Breast epithelium (tissue), 4 donors: ENCODE measurements around the gene MGAT1. TPM values are rescaled to one million over a fixed set of nuclear protein-coding genes. Genes with fewer than 3 reads are reported as not detected.

Source experiments
- DNase-seq, 2 donors: peaks; one replicate each; pipeline ENCODE4 v3.0.0-alpha.2; 2019; ENCODE audit warnings: low spot score in 2 of 2
- H3K27ac ChIP-seq, 2 donors: fragments of 200-600 bp; sonication (generic) in 1 of 2; one replicate each; pipeline ENCODE4 v1.5.1; 2016 to 2019; ENCODE audit warnings: mild to moderate bottlenecking in 1 of 2
- H3K27me3 ChIP-seq, 2 donors: fragments of 200-600 bp; sonication (generic) in 1 of 2; one replicate each; pipeline versions ENCODE4 v1.5.1 to v1.6.0; 2017 to 2019; ENCODE audit warnings: control low read depth in 1 of 2, mild to moderate bottlenecking in 1 of 2
- H3K36me3 ChIP-seq: fragments of 200-600 bp; one replicate; pipeline ENCODE4 v1.5.1; 2019
- H3K4me1 ChIP-seq, 2 donors: fragments of 200-600 bp; sonication (generic); one replicate each; pipeline ENCODE4 v1.5.1; 2016 to 2019; ENCODE audit warnings: control low read depth in 1 of 2
- H3K4me3 ChIP-seq, 3 donors: fragments of 200-600 bp; sonication (generic); 1 replicate in 2 of 3; 2 replicates in 1 of 3; pipeline ENCODE4 v1.5.1; 2016 to 2019; ENCODE audit warnings: mild to moderate bottlenecking in 3 of 3, moderate library complexity in 2 of 3
- H3K9me3 ChIP-seq, 2 donors: fragments of 200-600 bp; sonication (generic) in 1 of 2; one replicate each; pipeline ENCODE4 v1.5.1; 2016 to 2019; ENCODE audit warnings: control low read depth in 1 of 2
- POLR2A ChIP-seq: fragments of 450-650 bp; IDR thresholded peaks from one replicate; pipeline ENCODE4 v1.6.1; 2016; ENCODE audit warnings: antibody characterized with exemption, mild to moderate bottlenecking, moderate library complexity
- POLR2AphosphoS5 ChIP-seq, 3 donors: sonication (generic); formaldehyde crosslinking; IDR thresholded peaks; one replicate each; pipeline ENCODE4 v1.6.1; 2017; ENCODE audit warnings: antibody characterized with exemption in 3 of 3
- intact Hi-C: fragments of 100-400 bp; cut with DNase I; formaldehyde crosslinking; loops from one replicate; pipeline ENCODE4 v1.15.1; 2023; ENCODE audit warnings: low total_unique reads
- total RNA-seq, 3 donors: library from RNA; depleted of rRNA; stranded (reverse); fragments of >200 nt; gene quantifications; one replicate each; pipeline ENCODE4 v1.1.0, GENCODE V29; 2016
- TF ChIP-seq, protein P1 (sequence below), 3 donors: fragments of 450-650 bp; IDR thresholded peaks; one replicate each; pipeline ENCODE4 v1.5.1; 2016 to 2017; ENCODE audit warnings: antibody characterized with exemption in 3 of 3, mild to moderate bottlenecking in 3 of 3, moderate library complexity in 3 of 3

The MGAT1 gene
- total RNA-seq, 3 donors from 2014 or later, result 127 to 236 (median 163) TPM

DNA sequence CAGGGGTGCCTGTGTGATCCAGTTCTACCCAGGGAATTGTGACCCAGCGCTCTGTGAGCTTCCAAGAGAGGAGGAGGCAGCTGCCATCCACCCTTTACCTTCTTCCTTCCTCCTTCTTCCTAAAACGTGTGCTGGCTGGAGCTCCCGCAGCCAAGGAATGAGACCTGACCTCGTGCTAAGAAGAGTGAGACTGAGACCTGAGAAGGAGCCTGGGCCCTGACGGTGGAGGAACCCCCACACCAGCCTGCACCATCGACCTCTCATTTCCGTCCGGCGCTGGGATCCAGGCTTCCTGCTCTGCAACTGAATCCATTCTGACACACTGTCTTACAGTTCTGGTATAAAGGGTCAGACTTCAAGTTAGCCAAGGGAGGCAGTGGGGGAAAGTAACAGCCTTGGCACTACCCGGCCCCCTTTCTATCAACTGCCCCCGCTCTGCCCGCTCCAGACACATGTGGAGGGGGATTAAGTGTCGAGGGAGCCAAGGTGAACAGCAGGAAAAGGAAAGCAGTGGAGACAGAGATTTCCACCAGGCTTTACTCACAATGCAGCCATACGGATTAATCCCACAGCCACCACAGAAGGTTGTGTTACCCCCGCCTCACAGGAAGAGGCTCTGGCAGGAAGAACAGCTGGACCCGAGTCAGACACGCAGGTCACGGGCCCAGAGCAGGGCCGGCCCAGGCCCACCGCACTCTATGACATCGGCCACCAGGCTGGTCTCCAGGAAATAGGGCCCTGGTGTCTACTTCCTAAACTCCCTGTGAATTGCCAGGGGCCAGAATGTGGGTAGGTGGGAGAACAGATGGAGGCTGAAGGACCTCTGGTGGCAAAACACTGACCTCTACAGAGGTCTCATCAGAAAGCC, 15.8 kb downstream of the MGAT1 start:
- Histone ChIP-seq H3K27ac (peak overlapping the region; percentile 79 to 92), H3K36me3 (no peaks in the 10 kb centered on the region), H3K27me3 (no peaks in the 10 kb centered on the region), H3K4me3 (no peak overlapping the region), H3K9me3 (no peaks in the 10 kb centered on the region), H3K4me1 (peaks cover 20 to 23% of the 10 kb centered on the region in 2 donors)
- DNase-seq, result no peak
- TF ChIP-seq POLR2AphosphoS5 (IDR thresholded peaks at IDR 0.05), result no peak
- TF ChIP-seq, protein P1, sequence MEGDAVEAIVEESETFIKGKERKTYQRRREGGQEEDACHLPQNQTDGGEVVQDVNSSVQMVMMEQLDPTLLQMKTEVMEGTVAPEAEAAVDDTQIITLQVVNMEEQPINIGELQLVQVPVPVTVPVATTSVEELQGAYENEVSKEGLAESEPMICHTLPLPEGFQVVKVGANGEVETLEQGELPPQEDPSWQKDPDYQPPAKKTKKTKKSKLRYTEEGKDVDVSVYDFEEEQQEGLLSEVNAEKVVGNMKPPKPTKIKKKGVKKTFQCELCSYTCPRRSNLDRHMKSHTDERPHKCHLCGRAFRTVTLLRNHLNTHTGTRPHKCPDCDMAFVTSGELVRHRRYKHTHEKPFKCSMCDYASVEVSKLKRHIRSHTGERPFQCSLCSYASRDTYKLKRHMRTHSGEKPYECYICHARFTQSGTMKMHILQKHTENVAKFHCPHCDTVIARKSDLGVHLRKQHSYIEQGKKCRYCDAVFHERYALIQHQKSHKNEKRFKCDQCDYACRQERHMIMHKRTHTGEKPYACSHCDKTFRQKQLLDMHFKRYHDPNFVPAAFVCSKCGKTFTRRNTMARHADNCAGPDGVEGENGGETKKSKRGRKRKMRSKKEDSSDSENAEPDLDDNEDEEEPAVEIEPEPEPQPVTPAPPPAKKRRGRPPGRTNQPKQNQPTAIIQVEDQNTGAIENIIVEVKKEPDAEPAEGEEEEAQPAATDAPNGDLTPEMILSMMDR (IDR thresholded peaks at IDR 0.05), result no peak
- intact Hi-C loops, result loop anchor here (10.0 kb wide), 1 partner anchor 78 kb away; the partner anchor contains the start of gene ZFP62

DNA sequence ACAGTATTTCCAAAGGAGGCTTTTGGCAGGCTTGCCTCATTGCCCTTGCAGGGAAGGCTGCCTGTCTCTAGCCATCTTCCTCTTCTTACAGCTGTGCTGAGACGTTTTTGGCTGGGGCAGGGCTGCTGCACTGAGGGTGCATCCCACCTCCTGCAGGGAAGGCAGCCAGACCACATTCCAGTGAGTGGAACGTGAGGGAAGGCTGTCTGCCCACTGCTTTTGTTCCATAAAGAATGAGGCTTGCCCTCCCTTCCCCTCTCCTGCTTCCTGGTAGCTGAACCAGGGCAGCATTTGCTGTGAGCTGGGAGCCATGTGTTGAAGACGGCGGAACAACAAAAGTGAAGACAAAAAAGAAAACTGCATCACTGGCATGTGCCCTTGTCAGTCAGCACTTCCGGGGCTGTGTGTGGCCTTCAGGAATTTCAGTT, 16.8 kb downstream of the MGAT1 start:
- DNase-seq, result peak in 1 of 2 donors; percentile 74
- Histone ChIP-seq H3K27me3 (no peaks in the 10 kb centered on the region), H3K36me3 (no peaks in the 10 kb centered on the region), H3K9me3 (no peaks in the 10 kb centered on the region), H3K4me3 (peak overlapping the region in 2 of 3 donors; percentile 9 to 32), H3K4me1 (peaks cover 20 to 23% of the 10 kb centered on the region in 2 donors), H3K27ac (peak overlapping the region; percentile 79 to 92)
- TF ChIP-seq, protein P1 (IDR thresholded peaks at IDR 0.05), result no peak
- TF ChIP-seq POLR2A (no peak), POLR2AphosphoS5 (IDR thresholded peaks at IDR 0.05) (peak in 1 of 3 donors; percentile 23)
- intact Hi-C loops, result loop anchor here (10.0 kb wide), 1 partner anchor 79 kb away; the partner anchor contains the start of gene ZFP62

DNA sequence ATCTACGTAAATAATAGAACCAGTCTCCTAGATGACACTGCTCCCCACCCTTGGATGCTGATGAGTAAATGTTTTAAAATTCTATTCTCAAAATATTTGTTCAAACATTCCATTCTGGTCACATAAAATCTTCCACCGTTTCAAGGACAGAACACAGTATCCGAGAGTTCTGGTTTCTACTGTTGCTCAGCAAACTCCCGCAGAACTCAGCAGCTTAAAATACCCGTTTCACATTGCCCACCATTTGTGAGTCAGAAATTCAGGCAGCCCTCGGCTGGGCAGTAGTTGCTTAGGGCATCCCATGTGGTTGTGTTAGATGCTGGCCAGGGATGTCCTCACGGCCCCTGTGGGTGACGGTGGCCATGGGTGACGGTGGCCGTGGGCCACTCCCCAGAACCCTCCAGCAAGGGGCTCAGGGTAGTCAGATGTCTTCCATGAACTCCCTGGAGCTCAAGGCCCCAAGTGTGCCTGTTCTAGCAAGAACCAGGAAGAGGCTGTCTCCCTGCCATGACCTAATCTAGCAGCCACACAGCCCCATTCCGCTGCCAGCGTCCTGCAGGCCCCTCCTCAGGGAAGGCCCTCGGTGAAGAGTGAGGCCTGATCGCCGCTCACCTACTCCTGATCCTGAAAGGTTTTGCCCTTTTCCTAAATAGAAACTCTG, 17.4 kb downstream of the MGAT1 start:
- Histone ChIP-seq H3K9me3 (no peaks in the 10 kb centered on the region), H3K4me3 (peak overlapping the region in 2 of 3 donors; percentile 9 to 32), H3K27ac (peak overlapping the region; percentile 79 to 92), H3K36me3 (no peaks in the 10 kb centered on the region), H3K27me3 (no peaks in the 10 kb centered on the region), H3K4me1 (peaks cover 20 to 23% of the 10 kb centered on the region in 2 donors)
- TF ChIP-seq POLR2AphosphoS5 (IDR thresholded peaks at IDR 0.05), result no peak
- TF ChIP-seq POLR2A, result no peak
- TF ChIP-seq, protein P1 (IDR thresholded peaks at IDR 0.05), result no peak
- intact Hi-C loops, result loop anchor here (10.0 kb wide), 1 partner anchor 80 kb away; the partner anchor contains the start of gene ZFP62
- DNase-seq, result no peak

DNA sequence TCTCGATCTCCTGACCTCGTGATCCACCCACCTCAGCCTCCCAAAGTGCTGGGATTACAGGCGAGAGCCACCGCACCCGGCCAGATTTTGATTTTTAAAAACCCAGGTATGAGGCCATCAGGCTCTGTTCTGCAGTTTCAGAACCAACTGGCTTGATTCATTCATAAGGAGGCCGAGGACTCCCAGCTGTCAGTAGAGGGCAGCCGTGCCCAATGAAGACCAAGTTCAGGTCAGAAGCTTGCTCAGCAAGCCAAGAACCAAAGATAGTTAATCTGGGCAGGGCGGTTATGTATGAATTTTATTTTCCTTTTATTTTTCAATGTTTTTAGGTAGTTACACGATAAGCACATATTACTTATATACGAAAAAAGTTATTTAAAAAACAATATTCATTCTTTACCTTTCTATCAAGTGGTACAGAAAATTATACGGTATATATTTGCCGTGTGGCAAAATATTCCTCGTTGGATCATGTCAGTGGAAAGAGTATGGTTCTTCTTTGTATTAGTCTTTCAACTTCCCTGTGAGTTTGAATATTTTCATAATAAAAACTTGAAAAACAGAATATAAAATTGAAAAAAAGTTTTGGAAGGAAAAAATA, 18.0 kb downstream of the MGAT1 start:
- H3K9me3 ChIP-seq, result no peaks in the 10 kb centered on the region
- H3K4me1 ChIP-seq, result peaks cover 20 to 23% of the 10 kb centered on the region in 2 donors
- intact Hi-C loops, result loop anchor here (10.0 kb wide), 1 partner anchor 80 kb away; the partner anchor contains the start of gene ZFP62
- H3K4me3 ChIP-seq, result no peak overlapping the region
- H3K27me3 ChIP-seq, result no peaks in the 10 kb centered on the region
- no peaks in the 10 kb centered on the region for H3K36me3 ChIP-seq
- DNase-seq, result peak; percentile 70 to 73
- no peak overlapping the region for H3K27ac ChIP-seq
- TF ChIP-seq POLR2A (no peak), POLR2AphosphoS5 (IDR thresholded peaks at IDR 0.05) (peak in 1 of 3 donors; percentile 48)
- TF ChIP-seq, protein P1 (IDR thresholded peaks at IDR 0.05), result peak in 2 of 3 donors; percentile 70 to 76
